EL (cell line): Measurements from ENCODE around the gene ADGRD1.
"Not testable (repeated sequence)": the region's sequence is repeated elsewhere in the genome, so short reads cannot be mapped to it uniquely, and the experiment has no call there.

Experiments
- DNase-seq: peaks from one replicate; pipeline ENCODE4 v3.0.0-alpha.2; 2016

Gene ADGRD1

GRCh38 chr12:131111446-131111845, 157.7 kb downstream of the ADGRD1 start:
- DNase-seq, result no peak

- DNase-seq, result peak; percentile 19
These were observed 158.3 kb downstream of the ADGRD1 start for GRCh38 chr12:131112021-131112420.

- DNase-seq, result no peak
These were observed 159.1 kb downstream of the ADGRD1 start for GRCh38 chr12:131112700-131113290.

- DNase-seq, result no peak
These were observed 160.0 kb downstream of the ADGRD1 start for GRCh38 chr12:131113568-131114270.

- no peak for DNase-seq
These were observed 160.6 kb downstream of the ADGRD1 start for GRCh38 chr12:131114271-131114670.

- DNase-seq, result peak; percentile 4
These were observed 161.4 kb downstream of the ADGRD1 start for GRCh38 chr12:131114942-131115584.

GRCh38 chr12:131115766-131116467, 162.2 kb downstream of the ADGRD1 start:
- no peak for DNase-seq

- DNase-seq, result no peak
These were observed 162.9 kb downstream of the ADGRD1 start for GRCh38 chr12:131116468-131117117.

GRCh38 chr12:131117438-131118245, 163.9 kb downstream of the ADGRD1 start:
- DNase-seq, result no peak

GRCh38 chr12:131118371-131118770, 164.7 kb downstream of the ADGRD1 start:
- DNase-seq, result no peak

GRCh38 chr12:131119345-131119744, 165.6 kb downstream of the ADGRD1 start:
- not testable (repeated sequence) for DNase-seq

- no peak for DNase-seq
These were observed 166.2 kb downstream of the ADGRD1 start for GRCh38 chr12:131119936-131120335.

- DNase-seq, result no peak
These were observed 167.1 kb downstream of the ADGRD1 start for GRCh38 chr12:131120831-131121271.

GRCh38 chr12:131121705-131122405, 168.1 kb downstream of the ADGRD1 start:
- no peak for DNase-seq

GRCh38 chr12:131122631-131123030, 168.9 kb downstream of the ADGRD1 start:
- no peak for DNase-seq

- no peak for DNase-seq
These were observed 170.1 kb downstream of the ADGRD1 start for GRCh38 chr12:131123817-131124216.

GRCh38 chr12:131124487-131125280, 171.0 kb downstream of the ADGRD1 start:
- no peak for DNase-seq

- DNase-seq, result no peak
These were observed 173.0 kb downstream of the ADGRD1 start for GRCh38 chr12:131126662-131127173.

GRCh38 chr12:131128556-131128955, 174.8 kb downstream of the ADGRD1 start:
- no peak for DNase-seq

- DNase-seq, result not testable (repeated sequence)
These were observed 175.4 kb downstream of the ADGRD1 start for GRCh38 chr12:131128966-131129619.
